T-helper 1 cell treated with Interleukin-12 subunit alpha and Interleukin-12 subunit beta and Interleukin-4 antibody, amounts not matched to agents 30 ng/mL and 1 ng/mL, for 36 hours (primary cell): ENCODE data around the gene LILRB5. TPM values are rescaled to one million over a fixed set of nuclear protein-coding genes. Genes with fewer than 3 reads are reported as not detected.
"Not testable (repeated sequence)": the region's sequence is repeated elsewhere in the genome, so short reads cannot be mapped to it uniquely, and the experiment has no call there.

Experiments
- intact Hi-C: fragments of 100-400 bp; cut with micrococcal nuclease; formaldehyde crosslinking; loops from one replicate; pipeline ENCODE4 v1.15.1; 2024
- total RNA-seq: library from RNA; stranded (reverse); gene quantifications from 2 replicates; pipeline ENCODE4 v1.2.3, GENCODE V29; 2022

The LILRB5 gene
- total RNA-seq, 1 donor from 2014 or later: not detected

DNA sequence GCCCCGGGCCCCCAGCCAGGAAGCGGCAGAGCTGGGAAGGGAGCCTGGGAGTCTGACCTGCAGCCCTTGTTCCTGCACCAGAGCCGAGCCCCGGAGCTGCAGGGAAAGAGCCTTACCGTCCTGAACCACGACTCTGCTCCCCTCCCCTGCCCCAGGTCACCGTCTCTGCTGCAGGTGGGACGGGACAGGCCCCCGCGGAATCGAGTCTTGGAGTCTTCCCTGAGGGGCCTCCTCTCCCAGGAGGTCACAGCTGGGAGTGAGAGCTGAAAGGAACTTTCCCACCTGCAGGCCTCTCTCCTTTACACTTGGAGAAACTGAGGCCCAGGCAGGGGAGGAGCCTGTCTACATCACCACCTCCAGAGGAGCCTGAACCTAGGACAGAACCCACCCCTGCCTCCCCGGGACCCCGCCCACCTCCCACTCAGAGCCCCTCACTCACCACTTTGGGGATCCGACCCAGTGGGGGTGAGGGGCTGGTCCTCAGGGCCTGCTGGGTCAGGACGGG lies 20.1 kb upstream of the LILRB5 start:
- intact Hi-C loops: not testable (repeated sequence)

DNA sequence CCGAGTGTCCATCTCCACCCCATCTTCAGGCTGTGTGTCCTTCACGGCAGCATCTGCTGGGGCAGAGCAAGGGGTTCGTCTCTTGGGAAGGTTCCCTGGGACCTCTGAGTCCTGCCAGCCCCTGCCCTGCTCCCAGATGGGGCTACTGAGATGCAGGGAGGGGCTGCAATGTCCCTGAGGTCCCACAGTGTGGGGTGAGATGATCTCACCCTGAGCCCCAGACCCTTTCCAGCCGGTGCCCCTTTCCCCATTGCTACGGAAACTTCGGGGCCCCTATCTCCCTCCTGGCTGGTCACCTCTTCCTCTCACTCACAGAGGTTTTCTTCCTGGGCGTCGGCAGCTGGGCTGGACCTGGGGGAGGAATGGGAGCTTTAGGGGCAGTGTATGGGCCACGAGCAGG lies 18.9 kb upstream of the LILRB5 start:
- intact Hi-C loops: no loop called here

DNA sequence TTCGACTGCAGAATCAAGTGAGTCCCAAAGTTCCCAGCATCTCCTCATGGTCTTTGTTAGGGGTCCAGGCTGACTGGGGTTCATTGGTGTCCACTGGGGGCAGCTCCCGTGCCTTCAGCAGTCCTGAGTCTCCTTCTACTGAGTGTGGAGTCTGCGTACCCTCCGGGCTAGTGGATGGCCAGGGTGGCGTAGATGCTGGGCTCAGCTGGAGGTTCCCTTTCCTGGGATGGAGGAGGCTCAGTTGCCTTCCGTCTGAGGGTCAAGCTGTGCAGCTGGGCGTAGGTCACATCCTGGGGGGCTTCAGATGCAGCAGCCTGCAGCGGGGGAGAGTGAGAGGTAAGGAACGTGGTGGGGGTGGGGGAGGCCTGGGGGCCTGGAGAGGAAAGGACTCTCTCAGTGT lies 17.4 kb upstream of the LILRB5 start:
- intact Hi-C loops: not testable (repeated sequence)

DNA sequence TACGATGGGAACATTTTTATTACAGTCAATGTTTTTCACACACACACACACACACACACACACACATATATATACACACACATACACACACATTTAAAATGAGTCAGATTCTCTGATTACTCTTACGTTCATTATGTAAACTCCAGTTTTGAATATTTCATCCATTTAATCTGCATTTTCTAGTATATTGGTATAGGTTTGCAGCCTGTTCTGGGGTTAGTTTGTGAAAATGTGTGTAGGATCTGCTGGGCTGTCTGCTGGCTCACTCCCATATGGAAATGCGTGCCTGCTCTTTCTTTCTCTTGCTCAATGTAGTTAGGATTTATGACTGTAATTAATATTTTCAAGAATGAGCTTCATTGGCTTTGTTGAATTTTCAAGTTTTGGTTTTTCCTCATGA lies 16.7 kb upstream of the LILRB5 start:
- intact Hi-C loops: no loop called here

DNA sequence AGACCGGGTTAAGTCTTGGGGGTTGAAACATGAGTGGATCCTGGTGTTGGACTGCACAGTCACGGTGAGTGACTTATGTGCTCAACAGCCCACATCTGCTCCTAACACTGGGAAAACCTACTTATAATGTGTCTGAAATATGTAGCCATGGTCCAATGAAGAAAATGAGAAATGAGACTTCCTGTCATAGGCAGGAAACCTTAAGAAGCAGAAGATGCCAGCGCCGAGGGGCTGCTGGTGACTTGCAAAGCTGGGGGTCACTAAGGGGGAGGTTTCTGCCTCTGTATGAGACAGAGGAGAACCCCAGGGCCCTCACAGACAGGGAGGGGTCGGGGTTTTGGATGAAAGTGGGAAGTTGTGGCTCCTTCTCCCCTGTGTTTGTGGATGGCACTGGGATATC lies 15.1 kb upstream of the LILRB5 start:
- intact Hi-C loops: not testable (repeated sequence)

DNA sequence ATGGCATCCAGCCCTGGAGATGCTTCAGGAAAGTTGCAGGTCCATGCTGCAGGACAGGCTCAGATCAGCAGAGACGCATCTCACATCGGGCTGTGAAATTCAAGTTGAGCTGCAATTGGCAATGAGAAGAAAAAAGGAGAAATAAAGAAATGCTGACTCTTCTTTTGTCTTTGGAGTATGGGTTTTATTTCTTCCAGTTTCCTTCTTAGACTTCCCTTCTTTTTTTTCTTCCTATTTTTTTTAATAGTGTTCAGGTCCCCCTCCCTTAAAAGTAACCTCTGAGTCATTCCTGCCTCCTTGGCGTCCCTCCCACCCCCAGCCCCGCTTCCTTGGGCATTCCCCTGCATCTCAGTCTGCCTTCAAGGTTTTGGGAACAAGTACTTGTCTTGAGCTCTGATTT lies 14.5 kb upstream of the LILRB5 start:
- intact Hi-C loops: not testable (repeated sequence)

DNA sequence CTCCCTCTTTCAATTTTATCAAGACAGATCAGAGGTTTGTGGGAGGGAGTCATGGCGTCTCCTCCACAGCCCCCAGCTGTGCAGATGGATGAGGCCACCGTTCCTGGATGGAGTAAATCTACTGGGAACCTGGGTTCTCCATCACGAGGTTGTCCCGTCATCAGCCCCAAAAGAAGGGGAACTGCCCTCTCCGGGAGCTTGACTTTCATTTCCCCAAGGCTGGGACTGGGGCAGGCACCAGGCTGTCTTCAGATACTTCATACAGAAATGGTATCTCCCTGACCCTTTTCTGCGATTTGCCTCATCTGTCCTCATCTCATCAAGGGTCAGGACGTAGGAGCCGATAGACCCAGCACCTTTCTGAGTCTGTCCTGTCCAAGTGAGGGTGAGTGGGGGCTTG lies 14.0 kb upstream of the LILRB5 start:
- intact Hi-C loops: no loop called here

DNA sequence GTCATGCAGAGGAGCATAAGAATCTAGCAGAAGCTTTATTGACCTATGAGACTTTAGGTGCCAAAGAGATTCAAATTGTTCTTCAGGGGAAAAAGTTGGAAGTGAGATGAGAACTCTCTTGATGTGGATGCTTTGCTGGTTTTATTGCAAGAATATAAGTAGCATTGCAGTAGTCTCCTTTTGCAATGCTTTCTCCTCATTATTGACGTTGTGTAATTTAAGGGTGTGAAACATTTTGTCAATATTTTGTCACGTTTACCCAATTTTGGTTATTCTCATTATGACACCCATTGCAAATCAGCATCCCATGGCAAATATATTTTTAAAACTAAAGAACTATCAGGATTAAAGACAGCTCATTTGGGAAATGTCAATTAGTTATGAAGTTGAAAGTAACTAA lies 11.9 kb upstream of the LILRB5 start:
- intact Hi-C loops: no loop called here

DNA sequence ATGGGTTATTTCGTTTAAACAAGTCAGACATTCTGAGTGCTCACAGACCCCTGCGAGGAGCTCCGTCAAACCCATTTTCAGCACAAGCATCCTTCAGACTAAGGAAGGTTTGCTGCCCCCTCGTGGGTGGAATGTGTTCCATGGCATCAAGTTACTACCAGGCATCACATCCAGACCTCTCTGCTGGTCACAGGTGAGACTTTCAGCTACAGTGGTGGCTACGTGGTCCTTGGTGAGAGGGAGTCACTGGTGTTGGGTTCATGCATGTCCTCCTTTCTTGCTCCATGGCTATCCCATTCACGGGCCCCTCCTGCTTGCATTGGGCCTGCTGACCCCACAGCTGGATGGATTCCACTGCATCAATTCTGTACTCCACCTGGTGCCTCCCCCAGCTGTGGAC lies 9.1 kb upstream of the LILRB5 start:
- intact Hi-C loops: loop anchor here (1.0 kb wide), 1 partner anchor 98 kb away; no protein-coding TSS in a partner anchor

DNA sequence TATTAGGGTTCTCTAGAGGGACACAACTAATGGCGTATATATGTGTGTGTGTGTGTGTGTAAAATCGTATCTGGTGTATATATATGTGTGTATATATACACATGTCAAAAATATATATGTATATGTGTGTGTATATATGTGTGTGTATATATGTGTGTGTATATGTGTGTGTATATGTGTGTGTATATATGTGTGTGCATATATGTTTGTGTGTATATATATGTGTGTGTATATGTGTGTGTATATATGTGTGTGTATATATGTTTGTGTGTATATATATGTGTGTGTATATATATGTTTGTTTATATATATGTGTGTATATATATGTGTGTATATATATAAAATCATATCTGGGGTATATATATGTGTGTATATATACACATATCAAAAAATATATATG lies 5.4 kb upstream of the LILRB5 start:
- intact Hi-C loops: no loop called here

DNA sequence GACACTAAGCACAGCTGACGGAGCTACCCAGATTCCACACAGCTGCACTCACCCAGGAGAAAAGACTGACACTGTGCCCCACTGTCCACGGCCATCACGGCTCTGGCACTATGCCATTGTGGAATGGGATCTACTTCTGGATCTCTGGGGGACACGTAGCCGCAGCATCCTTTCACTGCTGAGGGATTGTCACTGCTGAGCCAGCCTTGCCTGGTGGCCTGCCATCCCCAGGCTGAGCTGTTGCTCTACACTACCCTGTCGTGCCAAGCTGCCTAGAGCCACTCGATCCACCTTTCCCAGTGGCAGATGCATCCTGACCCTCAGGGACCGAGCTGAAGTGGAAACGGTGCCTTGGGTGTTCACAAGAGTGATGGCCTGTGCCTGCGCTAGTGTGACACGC lies 5.0 kb upstream of the LILRB5 start:
- intact Hi-C loops: no loop called here

DNA sequence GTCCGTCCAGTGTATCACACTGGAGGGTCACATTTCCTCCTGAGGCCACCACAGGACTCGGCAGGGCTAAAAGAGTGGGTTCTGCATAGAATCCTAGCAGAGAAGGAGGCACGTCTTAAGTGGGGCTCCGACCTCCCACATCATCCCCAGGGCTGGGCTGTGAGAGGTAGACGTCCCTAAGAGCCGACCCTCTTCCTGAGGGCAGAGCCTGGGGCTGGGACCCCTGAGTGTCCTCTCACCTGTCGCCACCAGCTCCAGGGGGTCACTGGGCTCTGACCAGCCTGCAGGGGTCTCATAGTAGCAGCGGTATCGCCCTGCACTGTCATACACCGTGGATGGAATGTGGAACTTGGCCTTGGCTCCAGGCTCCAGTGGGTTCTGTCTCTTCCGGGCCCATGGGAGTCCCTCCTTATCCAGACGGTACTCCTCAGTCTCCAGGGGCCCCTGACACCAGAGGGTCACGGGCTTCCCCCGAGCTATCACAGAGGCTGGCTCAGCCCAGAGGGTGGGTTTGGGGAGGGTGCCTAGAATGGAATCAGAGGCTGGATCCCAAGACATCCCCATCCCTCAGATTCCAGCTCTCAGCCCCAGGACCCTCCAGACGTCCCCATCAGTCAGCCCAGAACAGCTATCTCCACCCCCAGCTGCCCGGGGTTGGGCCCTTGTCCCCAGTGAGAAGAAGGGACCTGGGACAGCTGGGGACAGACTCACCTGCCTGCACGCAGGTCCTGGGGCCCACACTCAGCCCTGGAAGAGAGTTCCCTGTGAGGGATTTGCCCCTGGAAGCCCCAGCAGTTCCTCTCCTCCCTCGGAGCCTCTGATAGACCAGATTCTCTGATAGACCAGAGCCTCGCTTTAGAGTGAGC lies 590 bp downstream of the LILRB5 start:
- intact Hi-C loops: no loop called here

DNA sequence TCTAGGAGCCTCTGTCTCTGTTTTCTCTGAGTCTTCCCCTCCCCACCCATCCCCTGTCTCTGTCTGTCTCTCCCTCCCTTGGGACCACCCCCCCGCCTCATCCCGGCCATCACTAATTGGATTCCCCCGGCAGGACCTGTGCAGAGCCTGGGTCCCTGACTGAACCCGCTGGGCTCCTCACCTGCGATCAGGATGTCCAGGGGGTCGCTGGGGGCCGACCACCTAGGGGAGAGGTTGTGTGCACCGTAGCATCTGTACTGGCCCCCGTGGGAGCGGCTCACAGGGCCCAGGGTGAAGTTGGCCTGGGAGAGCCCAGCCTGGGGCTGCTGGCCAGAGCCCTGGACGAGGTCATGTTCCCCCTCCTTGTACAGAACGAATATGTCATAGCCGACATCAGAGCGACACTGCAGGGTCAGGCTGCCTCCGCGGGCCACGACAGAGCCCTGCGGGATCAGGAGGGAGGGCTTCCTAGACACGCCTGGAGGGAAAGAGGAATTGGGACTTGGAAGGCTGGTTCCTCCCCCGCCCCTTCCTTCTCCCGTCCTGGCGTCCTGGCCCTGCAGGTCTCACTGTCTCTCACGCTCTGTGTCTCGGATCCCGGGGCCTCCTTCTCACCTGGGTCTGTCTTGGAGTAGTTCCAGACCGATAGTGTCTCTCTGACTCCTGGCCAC lies 1.8 kb downstream of the LILRB5 start:
- intact Hi-C loops: no loop called here

DNA sequence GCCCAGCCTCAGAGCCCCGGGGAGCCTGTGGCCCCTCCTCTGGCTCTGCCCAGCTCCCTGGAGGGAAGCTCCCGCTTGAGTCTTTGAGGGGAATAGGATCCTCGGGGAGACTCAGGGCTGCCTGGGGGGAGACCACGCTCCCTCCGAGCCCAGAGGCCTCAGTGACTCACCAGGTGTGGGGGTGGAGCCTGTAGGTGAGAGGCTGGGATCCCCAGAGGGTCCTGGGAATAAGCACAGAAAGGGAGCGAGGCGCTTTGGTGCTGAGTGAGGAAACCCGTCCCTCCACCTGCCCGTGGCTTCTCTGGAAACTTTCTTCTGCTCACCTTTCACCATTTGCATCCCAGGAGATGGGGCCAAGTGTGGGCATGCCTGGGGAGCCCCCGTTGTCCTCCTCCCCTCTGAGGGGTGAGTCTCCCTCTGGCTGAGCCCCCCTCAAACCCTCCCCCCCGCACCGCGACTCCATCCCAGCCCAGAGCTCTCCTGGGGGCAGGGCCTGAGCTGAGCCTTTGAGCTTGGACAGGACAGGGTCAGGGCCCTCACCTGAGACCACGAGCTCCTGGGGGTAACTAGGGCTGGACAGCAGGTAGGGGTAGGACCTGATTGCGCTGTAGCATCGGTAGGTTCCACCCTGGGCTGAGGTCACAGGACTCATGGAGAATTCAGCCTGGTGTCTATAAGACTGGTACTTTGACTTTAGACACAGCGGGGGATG lies 2.7 kb downstream of the LILRB5 start:
- intact Hi-C loops: no loop called here

DNA sequence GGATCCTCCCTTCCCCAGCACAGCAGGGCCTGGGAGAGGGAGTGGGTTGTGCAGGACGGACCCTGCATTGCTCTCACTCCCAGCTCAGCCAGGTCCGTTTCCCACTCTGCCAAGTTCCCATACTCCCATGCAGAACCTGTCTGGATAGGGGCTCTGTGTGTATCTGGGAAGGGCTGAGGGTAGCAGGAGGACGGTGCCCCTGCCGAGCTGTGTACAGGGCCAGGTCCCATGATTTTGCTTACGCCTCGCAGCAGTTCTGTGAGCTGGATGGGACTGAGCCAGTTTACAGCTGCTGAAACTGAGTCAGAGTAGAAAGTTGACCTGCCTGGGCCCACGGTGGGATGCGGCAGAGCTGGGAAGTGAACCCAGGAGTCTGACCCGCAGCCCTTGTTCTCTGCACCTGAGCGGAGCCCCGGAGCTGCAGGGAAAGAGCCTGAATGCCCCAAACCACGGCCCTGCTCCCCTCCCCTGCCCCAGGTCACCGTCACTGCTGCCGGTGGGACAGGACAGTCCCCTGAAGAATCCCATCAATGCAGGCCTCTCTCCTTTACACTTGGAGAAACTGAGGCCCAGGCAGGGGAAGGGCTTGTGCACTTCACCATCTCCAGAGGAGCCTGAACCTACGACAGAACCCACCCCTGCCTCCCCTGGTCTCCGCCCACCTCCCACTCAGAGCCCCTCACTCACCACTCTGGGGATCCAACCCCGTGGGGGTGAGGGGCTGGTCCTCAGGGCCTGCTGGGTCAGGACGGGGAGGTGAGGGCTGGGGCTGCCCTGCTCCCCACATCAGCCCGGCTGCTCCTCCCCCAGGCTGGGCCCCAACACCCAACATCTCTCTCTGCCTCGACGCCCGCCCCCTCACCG lies 3.5 kb downstream of the LILRB5 start:
- intact Hi-C loops: no loop called here

DNA sequence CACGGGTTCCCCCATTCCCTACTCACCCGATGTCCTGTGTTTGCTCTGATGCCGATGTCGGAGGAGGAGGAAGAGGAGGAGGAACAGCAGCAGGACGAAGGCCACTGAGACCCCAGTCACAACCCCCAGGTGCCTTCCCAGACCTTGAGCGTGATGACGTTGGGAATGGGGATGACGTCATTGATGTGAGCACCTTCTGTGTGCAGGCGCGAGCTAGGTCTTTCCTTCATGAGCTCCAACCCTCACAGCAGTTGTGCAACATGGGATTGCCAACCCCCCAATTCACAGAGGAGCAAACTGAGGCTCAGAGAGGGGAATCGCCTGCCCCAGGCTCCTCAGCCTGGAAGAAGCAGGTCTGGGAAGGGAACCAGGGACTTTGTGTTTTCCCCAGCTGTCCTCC lies 4.2 kb downstream of the LILRB5 start:
- intact Hi-C loops: no loop called here

DNA sequence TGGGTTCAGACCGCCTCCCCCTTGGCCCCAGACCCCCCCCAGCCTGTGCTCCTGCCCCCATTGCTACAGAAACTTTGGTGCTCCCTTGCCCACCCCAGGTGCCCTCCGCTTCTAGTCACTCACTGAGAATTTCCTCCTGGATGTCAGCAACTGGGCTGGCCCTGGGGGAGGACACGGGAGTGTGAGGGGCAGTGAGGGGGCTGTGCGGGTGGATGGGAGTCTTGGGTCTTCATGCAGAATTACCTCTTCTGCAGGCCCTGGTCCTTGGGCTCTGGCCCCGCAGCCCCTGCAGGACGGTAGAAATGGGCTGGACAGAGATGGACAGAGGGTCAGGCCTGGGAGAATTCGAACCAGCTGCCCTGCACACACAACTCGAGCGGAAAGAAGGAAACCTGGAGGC lies 4.8 kb downstream of the LILRB5 start:
- intact Hi-C loops: no loop called here

DNA sequence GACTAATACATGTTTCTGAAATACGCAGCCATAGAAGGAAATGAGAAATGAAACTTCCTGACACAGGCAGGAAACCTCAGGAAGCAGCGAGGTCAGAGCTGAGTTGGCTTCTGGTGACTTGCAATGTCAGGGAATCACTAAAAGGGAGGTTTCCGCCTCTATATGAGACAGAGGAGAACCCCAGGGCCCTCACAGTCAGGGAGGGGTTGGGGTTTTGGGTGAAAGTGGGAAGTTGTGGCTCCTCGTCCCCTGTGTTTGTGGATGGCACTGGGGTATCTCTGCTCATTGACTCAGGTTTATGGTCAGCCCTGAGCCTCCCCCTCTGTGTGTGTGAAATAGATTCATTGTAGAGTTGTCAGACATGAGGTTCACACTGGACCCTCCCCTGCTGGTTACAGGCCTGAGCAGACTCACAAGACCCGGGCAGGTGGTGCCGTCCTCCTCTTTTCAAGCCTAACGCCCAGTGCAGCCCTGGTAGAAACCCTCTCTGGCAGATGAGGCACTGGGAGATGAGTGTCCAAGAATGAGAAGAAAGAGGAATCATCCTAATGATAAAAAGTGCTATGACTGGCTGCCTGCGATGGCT lies 9.0 kb downstream of the LILRB5 start:
- intact Hi-C loops: loop anchor here (5.0 kb wide), 1 partner anchor 139 kb away; no protein-coding TSS in a partner anchor

DNA sequence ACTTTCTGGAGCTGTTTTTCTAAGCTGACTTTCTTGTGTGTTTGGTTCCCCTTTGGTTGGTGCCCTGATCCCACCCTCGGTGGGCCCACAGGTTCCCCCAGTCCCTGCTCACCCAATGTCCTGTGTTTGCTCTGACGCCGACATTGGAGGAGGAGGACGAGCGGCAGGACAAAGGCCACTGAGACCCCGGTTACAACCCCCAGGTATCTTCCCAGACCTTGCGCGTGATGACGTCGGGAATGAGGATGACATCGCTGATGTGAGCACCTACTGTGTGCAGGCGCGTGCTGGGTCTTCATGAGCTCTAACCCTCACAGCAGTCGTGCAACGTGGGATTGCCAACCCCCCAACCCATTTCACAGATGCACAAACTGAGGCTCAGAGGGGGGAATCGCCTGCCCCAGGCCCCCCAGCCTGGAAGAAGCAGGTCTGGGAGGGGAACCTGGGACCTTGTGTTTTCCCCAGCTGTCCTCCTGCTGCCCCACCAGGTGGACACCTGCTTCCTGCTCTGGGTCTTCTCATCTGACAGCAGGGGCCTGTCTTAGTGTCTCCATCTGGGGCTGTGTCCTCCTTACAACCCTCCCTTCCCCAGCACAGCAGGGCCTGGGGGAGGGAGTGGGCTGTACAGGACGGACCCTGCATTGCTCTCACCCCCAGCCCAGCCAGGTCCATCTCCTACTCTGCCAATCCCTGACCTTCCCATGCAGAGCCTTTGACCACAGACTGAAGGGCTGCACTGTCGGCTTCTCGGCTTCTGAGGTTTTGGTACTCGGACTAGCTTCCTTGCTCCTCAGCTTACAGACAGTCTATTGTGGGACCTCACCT lies 9.8 kb downstream of the LILRB5 start:
- intact Hi-C loops: loop anchor here (5.0 kb wide), 1 partner anchor 140 kb away; no protein-coding TSS in a partner anchor

DNA sequence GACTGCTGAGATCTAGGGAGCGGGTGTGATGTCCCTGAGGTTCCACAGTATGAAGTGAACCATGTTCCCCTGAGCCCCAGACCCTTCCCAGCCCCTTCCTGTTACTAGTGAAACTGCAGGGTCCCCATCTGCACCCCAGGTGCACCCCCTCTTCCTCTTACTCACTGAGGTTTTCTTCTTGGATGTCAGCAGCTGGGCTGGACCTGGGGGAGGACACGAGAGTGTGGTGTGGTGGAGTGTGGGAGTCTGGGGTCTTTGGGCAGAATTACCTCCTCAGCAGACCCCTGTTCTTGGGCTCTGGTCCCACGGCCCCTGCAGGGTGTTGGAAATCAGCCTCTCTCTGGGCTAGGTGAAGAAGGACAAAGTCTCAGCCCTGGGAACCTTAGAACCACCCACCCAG lies 11.1 kb downstream of the LILRB5 start:
- intact Hi-C loops: loop anchor here (5.0 kb wide), 1 partner anchor 141 kb away; no protein-coding TSS in a partner anchor
